GM10847 (cell line): ENCODE measurements around the gene IL16.

ENCODE experiments used
- POLR2A ChIP-seq: IDR thresholded peaks from 2 replicates; pipeline ENCODE4 v1.6.1; 2011; ENCODE audit not compliant: insufficient read length; ENCODE audit errors: extremely low read depth

Gene IL16

DNA sequence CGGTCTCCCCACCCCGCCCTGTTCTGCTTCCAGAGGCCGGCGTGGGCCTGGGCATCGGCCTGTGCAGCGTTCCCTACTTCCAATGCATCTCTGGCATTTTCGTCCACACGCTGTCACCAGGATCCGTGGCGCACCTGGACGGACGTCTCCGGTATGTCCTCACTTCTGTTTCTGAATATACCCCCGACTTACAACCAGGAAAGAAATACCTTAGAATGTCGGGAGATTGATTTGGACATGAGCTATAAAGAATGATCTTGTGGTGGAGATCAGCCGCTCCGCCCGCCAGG lies 85.9 kb downstream of the IL16 start:
- no peak for TF ChIP-seq POLR2A

DNA sequence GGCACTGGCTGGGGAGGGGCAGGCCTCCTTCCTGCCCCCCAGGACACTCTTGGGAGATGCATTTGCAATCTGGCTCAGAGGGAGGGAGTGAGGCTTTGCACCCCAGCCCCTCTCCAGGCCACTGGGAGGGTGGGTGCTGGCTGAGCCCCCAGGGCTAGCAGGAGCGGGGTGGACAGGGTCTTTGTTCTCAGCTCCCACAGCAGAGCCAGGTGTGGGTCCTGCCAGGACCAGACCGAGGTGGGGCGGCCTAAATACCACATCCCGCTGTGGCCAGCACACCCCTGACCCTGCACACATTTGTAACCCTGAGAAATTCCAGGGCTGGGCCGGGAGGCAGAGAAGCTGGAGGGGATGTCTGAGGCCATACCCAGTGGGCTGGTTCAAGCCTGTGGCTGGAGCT lies 86.2 kb downstream of the IL16 start:
- no peak for TF ChIP-seq POLR2A

DNA sequence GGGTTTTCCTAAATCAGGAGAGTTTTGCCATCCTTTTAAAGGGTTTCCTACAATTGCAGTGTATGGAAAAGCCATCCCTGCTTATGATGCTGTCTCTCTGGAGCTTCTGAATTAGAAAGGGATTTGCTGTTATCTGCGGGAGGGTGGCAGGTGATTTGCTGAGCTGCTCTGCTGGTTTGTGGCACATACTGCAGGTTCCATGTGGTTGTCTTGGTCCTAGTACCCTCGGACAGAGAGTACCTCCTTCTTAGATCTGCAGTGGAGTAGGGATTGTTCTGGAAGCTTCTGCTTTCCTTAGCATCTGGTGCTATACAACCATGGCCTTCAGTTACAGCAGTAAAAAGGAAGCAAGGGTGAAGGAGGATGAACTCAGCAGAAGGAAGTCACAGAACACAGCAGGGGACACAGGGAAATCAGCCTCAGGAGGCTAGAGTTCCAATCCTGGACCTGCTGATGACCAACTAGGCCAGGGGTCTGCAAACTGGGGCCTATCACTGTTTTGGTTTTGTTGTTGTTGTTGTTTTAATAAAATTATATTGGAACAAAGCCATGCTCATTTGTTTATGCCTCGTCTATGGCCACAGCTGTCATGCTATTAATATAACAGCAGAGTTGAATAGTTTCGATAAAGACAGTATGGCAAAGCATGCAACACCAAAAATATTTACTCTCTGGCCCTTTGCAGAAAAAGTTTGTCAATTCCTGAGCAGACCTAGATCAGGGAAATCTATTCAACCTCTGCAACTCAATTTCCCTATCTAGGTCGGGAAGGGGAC lies 87.8 kb downstream of the IL16 start:
- TF ChIP-seq POLR2A, result no peak

DNA sequence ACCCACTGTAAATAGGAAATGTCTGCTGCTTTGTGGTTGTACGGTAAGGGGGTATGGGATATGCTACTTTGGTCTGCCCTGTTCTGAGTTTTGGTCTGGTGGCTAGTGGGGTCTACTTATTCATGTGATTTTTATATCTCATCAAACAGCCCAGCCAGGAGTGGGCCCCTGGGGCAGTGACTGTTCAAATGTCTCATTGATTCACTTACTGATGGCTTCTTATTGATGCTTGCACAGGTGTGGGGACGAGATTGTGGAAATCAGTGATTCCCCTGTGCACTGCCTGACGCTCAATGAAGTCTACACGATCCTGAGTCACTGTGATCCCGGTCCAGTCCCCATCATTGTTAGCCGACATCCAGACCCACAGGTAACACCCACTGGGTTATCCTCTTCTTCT lies 88.8 kb downstream of the IL16 start:
- TF ChIP-seq POLR2A, result no peak

DNA sequence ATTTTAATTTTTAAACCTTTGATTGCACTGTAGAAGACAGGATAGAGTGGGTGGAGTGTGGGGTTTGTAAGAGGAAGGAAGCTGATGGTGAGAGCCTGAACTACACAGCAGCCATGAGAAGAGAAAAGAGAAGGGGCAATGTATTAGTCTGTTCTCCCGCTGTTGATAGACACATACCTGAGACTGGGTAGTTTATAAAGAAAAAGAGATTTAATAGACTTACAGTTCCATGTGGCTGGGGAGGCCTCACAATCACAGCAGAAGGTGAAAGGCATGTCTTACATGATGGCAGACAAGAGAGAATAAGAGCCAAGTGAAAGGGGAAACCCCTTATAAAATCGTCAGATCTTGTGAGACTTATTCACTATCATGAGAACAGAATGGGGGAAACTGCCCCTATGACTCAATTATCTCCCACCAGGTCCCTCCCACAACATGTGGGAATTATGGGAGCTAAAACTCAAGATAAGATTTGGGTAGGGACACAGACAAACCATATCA lies 90.0 kb downstream of the IL16 start:
- TF ChIP-seq POLR2A, result no peak

DNA sequence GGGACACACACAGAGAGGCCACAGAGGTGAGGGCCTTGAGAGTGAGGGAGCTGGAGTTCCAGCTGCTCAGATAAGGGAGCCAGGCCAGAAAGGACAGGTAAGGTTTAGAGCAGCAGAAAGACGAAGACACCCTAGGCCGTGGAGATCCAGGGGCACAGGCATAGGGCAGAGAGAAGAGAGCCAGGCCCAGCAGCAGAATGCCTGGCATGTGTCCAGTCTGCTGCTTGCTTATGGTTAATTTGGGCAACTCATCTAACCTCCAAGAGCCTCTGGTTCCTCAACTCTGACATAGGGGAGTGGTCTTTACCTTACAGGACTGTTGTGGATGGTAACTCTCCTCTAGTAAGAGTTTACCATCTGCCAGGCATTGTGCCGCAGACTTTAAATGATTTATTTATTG lies 91.4 kb downstream of the IL16 start:
- TF ChIP-seq POLR2A, result no peak

DNA sequence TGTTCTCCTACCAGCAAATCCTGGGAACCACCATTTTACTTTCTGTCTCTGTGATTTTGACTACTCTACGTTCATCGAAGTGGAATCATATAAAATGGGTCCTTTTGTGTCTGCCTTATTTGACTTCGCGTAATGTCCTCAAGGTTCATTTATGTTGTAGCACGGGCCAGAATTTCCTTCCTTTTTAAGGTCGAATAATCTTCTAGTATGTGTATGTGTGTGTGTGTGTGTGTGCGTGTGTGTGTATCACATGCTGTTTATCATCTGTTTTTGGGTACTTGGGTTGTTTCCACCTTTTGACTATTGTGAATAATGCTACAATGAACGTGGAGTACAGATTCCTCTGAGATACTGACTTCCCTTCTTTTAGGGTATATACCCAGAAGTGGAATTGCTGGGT lies 91.9 kb downstream of the IL16 start:
- no peak for TF ChIP-seq POLR2A

DNA sequence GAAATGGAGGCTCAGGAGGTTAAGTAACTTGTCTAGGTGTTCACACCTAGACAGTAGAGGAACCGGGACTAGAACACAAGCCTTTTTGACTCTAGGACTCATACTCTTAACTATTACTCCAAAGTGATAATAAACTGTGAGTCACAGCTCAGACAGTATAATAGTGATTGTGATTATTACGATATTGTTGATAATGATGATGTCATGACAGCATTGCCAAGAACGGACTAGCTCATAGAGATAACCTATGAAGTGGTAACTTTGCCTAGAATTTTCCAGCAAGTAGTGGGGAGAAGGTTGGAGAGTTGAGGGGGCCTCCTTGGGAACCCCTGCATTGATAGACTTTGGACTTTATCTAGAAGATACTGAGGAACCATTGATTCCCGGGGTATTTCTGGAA lies 93.2 kb downstream of the IL16 start:
- TF ChIP-seq POLR2A, result no peak

DNA sequence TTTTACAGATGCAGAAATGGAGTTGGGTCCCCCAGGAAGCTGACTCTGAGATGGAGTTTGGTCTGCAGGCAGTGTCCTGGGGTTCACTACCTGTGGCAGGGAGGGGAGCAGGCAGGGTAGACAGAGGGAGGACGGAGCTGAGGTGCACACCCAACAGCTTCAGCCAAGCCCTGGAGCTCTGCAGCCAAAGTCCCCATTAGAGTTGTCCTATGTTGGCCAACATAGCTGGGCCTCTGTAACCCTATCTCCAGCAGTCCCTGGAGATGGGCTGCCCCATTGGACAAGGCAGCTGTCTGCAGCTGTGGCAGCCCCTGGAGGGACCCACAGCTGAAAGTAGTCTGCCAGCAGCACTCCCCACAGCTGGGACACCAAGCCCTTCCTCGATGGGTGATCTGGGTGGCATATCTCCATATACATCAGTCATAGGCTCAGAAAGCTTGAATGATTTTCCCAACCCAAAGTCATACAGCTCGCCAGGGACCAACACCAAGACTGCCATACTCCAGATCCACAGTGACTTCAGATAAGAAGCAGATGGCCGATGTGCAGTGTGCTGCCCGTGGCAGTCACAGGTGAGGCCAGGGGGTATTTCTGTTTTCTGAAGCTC lies 95.3 kb downstream of the IL16 start:
- TF ChIP-seq POLR2A, result no peak

DNA sequence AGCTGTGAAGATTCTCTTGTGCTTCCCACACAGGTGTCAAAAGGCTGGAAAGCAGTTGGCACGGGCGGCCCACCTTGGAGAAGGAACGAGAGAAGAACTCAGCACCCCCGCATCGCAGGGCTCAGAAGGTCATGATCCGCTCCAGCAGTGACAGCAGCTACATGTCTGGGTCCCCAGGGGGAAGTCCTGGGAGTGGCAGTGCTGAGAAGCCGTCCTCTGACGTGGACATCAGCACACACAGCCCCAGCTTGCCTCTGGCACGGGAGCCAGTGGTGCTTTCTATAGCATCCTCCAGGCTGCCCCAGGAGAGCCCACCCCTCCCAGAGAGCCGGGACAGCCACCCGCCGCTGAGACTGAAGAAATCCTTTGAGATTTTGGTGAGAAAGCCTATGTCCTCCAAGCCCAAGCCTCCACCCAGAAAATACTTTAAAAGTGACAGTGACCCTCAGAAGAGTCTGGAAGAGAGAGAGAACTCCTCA lies 95.9 kb downstream of the IL16 start:
- TF ChIP-seq POLR2A, result peak; percentile 48

DNA sequence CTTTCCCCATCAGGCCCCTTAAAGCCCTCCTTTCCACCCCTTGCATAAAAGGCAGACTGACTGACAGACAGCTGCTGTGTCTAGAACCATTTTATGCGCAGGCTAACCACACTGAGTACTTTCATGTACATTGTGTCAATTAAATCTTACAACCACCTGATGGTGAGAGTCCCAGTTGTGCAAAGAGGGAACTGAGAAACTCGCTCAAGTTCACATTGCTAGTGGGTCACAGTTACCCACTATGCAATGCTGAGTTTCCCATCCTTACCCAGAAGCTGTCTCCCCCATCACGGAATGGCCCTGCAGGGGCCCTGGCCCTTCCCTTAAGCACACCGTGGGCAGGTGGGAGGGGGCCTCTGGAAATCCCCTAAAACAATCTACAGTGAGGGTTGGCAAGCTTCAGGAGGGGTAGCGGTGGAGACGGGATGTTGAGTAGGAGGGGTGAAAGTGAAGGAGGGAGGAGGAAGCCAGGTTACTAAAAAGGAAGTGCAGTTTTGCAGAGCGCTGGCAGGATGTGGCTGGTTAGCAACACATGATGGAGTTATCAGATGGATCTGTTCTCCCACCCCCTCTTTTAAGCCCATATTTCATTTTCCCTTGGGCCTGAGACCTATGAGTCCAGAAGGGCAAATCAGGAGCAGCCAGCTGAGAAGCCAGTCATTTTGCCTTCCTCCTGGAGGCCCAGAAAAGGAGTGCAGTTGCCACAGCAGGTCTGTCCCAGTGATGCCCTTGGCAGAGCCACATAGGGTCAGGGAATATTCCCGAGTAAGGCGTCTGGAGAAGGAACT lies 97.2 kb downstream of the IL16 start:
- peak; percentile 23 for TF ChIP-seq POLR2A

DNA sequence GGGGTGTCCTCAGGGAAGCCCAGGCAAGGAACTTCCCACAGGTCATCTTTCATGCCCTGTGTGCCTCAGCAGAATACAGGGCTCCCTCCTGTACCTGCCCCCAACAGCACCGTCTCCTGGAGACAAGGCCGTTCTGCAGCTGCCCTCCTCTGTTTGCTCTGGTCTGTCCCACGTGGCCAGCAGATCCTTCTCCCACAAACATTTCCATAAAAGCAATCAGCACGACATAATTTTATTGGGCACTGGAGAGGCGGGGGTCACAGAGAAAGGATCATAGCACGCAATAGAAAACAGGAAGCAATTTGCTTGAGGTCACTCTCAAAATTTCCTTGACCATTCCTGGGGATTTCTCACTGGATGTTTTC lies 97.8 kb downstream of the IL16 start:
- no peak for TF ChIP-seq POLR2A

DNA sequence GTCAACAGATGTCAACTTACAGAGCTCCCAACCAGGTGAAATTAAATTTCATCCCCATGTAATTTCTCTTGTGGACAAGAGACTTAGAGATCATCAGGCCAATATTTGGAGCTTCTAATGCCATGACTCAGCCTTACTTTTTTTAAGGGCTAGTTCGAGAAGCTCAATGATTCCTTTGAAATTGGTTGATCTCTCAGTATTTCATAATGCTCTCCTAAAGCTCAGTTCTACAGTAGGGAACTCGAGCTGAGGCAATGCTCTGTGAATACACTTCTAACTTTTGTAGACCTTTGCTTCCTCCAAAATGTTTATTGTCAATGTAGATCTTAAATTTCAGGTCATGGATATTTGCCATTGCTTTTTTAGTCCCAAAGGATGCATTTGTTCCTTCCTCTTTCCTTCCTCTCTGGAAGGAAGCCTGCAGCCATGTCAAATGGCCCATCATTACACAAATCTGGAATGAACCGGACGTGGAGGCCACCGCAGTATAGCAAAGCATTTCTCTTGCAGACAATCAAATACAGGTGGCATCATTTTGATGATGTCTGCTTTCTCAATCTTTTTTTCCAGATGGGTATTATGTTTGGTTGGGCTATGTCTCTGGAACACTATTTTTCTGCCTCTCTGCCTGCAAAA lies 98.9 kb downstream of the IL16 start:
- TF ChIP-seq POLR2A, result no peak

DNA sequence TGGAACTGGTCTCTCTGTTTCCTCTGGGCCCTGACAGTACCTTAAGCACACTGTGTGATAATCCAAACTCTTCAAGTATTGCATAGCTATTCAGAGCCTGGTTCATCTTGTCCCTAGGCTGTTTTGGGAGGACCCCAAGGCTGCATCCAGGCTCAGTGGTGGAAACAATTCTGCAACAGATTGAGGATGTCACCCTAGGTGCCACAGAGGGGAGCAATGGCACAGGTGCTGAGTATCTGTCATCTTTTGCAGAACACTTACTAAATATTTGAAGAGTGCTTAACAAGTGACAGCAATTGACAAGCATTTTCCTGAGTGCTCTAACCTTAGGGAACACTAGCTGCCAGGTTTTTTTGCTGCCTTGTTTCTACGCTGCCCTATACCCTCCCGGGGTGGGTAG lies 99.5 kb downstream of the IL16 start:
- TF ChIP-seq POLR2A, result no peak

DNA sequence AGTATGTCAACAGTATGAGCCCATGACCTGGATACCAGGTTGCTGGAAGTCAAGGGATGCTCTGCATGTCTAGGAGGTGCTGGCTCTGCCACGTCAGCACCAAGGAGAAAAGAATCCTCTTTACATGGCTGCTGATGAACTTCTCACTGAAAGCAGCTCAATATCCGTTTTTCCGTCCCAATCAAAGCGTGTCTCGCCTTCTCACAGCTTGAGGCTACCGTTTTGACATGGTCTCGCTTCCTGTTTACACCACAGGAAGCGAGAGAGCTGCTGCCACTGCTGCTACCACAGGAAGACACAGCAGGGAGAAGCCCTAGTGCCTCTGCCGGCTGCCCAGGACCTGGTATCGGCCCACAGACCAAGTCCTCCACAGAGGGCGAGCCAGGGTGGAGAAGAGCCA lies 100.0 kb downstream of the IL16 start:
- peak; percentile 30 for TF ChIP-seq POLR2A

DNA sequence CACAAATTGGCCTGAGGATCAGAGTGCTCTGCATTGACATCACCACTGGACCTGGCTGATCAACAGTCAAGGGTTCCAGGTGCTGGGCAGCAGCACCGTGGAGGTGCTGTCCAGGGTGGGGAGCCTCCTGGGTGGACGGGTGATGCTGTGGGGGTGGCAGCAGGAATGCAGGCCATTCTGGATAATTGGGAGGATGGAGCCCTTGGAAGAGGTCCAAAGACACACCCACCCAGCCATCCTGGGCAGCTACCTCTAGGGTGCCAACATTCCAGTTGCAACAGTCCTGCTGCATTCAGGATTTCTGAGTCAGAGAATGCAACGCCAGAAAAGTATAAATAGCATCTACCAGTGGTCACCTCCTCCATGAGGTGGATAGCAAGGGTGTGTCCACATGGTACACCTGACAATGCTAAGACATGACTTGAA lies 100.5 kb downstream of the IL16 start:
- TF ChIP-seq POLR2A, result no peak
